SJSA1 (cell line): Measurements from ENCODE around the gene MT1A. TPM values are rescaled to one million over a fixed set of nuclear protein-coding genes. Genes with fewer than 3 reads are reported as not detected.

Experiments
- DNase-seq, 2 experiments: peaks; one replicate each; pipeline ENCODE4 v3.0.0-alpha.2; 2015 to 2020; ENCODE audit warnings: low spot score in 2 of 2, low read depth in 1 of 2
- H3K27ac ChIP-seq: fragments of 250-450 bp; sonication (Bioruptor Pico); 2 replicates; pipeline ENCODE4 v1.5.1; 2020; ENCODE audit warnings: mild to moderate bottlenecking, moderate library complexity
- H3K27me3 ChIP-seq: fragments of 250-450 bp; sonication (Bioruptor Pico); replicated peaks from 2 replicates; pipeline ENCODE4 v1.5.1; 2020; ENCODE audit warnings: mild to moderate bottlenecking, moderate library complexity
- H3K36me3 ChIP-seq: fragments of 250-450 bp; sonication (Bioruptor Pico); 2 replicates; pipeline ENCODE4 v1.5.1; 2020; ENCODE audit warnings: mild to moderate bottlenecking
- H3K4me1 ChIP-seq: fragments of 250-450 bp; sonication (Bioruptor Pico); replicated peaks from 2 replicates; pipeline ENCODE4 v1.6.1; 2021; ENCODE audit warnings: mild to moderate bottlenecking
- H3K4me3 ChIP-seq: fragments of 250-450 bp; sonication (Bioruptor Pico); 2 replicates; pipeline ENCODE4 v1.5.1; 2020; ENCODE audit warnings: mild to moderate bottlenecking
- H3K9me3 ChIP-seq: fragments of 250-450 bp; sonication (Bioruptor Pico); replicated peaks from 2 replicates; pipeline ENCODE4 v1.5.1; 2020; ENCODE audit warnings: mild to moderate bottlenecking
- total RNA-seq: library from RNA; depleted of rRNA; stranded (reverse); fragments of >200 nt; shearing (Covaris generic); gene quantifications from 2 replicates; pipeline ENCODE4 v1.2.3, GENCODE V29; 2014

MT1A gene
- total RNA-seq, 1 experiment from 2014 or later, result not detected

GRCh38 chr16:56629531-56629930, 8.9 kb upstream of the MT1A start:
- peaks cover 27% of the 10 kb centered on the region for H3K4me1 ChIP-seq
- DNase-seq, result no peak
- no peaks in the 10 kb centered on the region; the same call in 1 of the 2 replicates for H3K27me3 ChIP-seq
- no peak overlapping the region for H3K4me3 ChIP-seq
- no peaks in the 10 kb centered on the region; the same call in 1 of the 2 replicates for H3K36me3 ChIP-seq
- no peak overlapping the region for H3K27ac ChIP-seq
- no peaks in the 10 kb centered on the region for H3K9me3 ChIP-seq

GRCh38 chr16:56630134-56630533, 8.3 kb upstream of the MT1A start:
- H3K36me3 ChIP-seq, result no peaks in the 10 kb centered on the region; the same call in 1 of the 2 replicates
- peaks cover 25% of the 10 kb centered on the region for H3K4me1 ChIP-seq
- no peak overlapping the region for H3K27ac ChIP-seq
- H3K9me3 ChIP-seq, result no peaks in the 10 kb centered on the region
- DNase-seq, result no peak
- no peaks in the 10 kb centered on the region; the same call in 1 of the 2 replicates for H3K27me3 ChIP-seq
- H3K4me3 ChIP-seq, result no peak overlapping the region

- no peak overlapping the region for H3K4me3 ChIP-seq
- no peaks in the 10 kb centered on the region for H3K9me3 ChIP-seq
- H3K27ac ChIP-seq, result no peak overlapping the region
- no peak for DNase-seq
- H3K36me3 ChIP-seq, result no peaks in the 10 kb centered on the region; the same call in 1 of the 2 replicates
- H3K27me3 ChIP-seq, result no peaks in the 10 kb centered on the region; the same call in 1 of the 2 replicates
- peaks cover 21% of the 10 kb centered on the region for H3K4me1 ChIP-seq
Measured at GRCh38 chr16:56631197-56631596, 7.3 kb upstream of the MT1A start.

GRCh38 chr16:56631832-56632155, 6.7 kb upstream of the MT1A start:
- Histone ChIP-seq H3K4me3 (peak overlapping the region; percentile 38), H3K27ac (no peak overlapping the region), H3K9me3 (no peaks in the 10 kb centered on the region), H3K4me1 (peaks cover 16% of the 10 kb centered on the region), H3K27me3 (no peaks in the 10 kb centered on the region; the same call in 1 of the 2 replicates), H3K36me3 (no peaks in the 10 kb centered on the region; the same call in 1 of the 2 replicates)
- DNase-seq, result no peak

DNA sequence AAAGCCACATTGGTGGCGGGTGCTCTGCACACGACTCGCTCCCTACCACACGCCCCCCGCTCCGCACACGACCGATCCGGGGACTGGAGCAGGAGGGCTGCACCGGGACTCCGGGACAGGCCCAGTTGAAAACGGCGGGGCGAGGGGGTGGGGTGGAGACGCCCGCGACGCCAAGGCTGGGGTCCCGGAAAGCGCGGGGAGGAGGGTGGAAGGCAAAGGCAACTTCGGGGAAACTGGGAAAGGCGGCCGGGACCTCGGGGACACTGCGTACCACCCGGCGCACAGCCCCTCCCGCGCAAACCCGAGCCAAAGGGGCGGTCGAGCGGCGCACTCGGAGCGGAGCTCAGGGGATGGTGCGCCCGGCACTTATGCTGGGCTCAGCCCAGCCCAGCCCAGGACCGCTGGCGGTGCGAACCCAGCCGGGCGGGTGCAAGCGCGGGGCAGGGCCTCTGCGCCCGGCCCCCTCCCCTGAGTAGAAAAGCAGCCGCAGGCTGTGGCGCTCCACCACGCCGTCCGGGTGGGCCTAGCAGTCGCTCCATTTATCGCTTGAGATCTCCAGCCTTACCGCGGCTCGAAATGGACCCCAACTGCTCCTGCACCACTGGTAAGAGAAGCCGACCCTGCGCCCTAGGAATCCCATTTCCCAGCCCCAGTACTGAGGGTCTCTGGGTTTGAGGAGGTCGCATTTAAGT, 6.2 kb upstream of the MT1A start, which contains the start of gene MT1M:
TSS of gene MT1M (plus strand) at position 504 of the 692 bp plus-strand sequence. CDS start at position 577, 73 bp downstream.
- peak within 1 kb of the TSS; percentile 38 for H3K4me3 ChIP-seq
- H3K9me3 ChIP-seq, result no peaks in the 10 kb centered on the region
- H3K27me3 ChIP-seq, result peaks cover 2% of the 10 kb centered on the region; the same call in 1 of the 2 replicates
- no peaks in the 10 kb centered on the region for H3K36me3 ChIP-seq
- no peak for DNase-seq
- peaks cover 10% of the 10 kb centered on the region for H3K4me1 ChIP-seq
- H3K27ac ChIP-seq, result no peak within 1 kb of the TSS

DNA sequence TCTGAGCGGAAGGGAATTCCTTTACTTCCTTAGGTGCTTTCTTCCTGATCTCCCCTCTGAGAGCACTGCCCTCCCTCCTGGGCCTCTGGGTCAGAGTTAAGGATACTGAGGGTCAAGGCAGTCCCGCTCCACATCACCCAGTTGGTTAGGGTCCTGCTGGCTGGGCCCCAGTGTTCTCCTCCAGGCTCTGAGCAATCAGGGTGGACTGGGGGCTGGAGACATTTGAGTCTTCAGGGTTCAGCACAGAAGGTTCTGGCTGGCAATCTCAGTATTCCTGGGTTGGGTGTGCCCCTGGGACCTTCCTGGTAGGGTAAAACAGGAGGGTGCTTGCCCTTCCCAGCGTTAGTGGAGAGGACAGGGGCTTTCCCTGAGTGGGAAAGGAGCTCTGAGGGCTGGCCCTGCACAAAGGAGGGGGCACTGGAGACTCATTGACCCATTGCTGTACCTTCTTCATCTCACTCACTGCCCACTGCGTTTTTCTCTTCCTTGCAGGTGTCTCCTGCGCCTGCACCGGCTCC, 5.6 kb upstream of the MT1A start:
- Histone ChIP-seq H3K27me3 (peaks cover 6% of the 10 kb centered on the region; the same call in 1 of the 2 replicates), H3K4me1 (peaks cover 7% of the 10 kb centered on the region), H3K36me3 (no peaks in the 10 kb centered on the region), H3K4me3 (peak overlapping the region; percentile 38; the same call in 1 of the 2 replicates), H3K9me3 (no peaks in the 10 kb centered on the region), H3K27ac (no peak overlapping the region)
- no peak for DNase-seq

DNA sequence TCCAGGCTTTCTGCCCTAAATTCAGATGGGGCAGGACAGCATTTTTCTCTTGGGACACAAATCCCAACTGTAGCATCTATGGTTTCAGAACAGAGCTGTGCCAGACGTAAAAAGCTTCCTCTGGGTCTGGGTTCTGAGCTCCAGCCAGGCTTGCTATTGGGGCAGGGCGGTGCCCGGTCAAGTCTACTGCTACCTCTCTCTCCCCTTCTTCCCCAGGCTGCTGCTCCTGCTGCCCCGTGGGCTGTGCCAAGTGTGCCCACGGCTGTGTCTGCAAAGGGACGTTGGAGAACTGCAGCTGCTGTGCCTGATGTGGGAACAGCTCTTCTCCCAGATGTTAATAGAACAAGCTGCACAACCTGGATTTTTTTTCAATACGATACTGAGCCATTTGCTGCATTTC, 4.9 kb upstream of the MT1A start:
- Histone ChIP-seq H3K36me3 (no peaks in the 10 kb centered on the region), H3K27ac (no peak overlapping the region), H3K4me3 (no peak overlapping the region), H3K4me1 (peaks cover 7% of the 10 kb centered on the region), H3K27me3 (peaks cover 13% of the 10 kb centered on the region), H3K9me3 (no peaks in the 10 kb centered on the region)
- no peak for DNase-seq

DNA sequence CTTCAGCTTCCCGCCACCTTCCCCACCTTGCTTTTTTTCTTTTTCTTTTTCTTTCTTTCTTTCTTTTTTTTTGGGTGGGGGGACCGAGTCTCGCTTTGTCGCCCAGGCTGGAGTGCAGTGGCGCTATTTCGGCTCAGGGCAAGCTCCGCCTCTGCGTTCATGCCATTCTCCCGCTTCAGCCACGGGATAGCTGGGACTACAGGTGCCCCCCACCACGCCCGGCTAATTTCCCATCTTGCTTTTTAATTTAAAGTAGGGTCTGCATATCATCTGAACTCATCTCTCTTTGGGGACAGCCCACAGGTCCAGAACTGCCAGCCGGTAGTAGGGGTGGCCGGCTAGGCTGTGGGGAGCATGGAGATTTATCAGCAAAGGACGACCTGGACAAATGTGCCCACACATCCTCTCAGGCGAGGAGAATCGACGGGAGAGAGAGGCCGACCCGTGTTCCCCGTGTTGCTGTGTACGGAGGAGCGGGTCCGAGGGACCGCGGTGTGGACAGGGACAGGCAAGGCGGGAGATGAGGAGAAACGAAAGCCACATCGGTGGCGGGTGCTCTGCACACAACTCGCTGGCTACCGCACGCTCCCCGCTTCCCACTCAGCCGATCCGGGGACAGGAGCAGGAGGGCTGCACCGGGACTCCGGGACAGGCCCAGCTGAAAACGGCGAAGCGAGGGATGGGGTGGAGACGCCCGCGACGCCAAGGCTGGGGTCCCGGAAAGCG, 3.6 kb upstream of the MT1A start:
- Histone ChIP-seq H3K9me3 (no peaks in the 10 kb centered on the region), H3K27me3 (peaks cover 26% of the 10 kb centered on the region), H3K4me1 (peaks cover 7% of the 10 kb centered on the region), H3K36me3 (no peaks in the 10 kb centered on the region), H3K4me3 (no peak overlapping the region), H3K27ac (no peak overlapping the region)
- no peak for DNase-seq

- Histone ChIP-seq H3K27me3 (peaks cover 29% of the 10 kb centered on the region), H3K9me3 (no peaks in the 10 kb centered on the region), H3K4me3 (no peak overlapping the region), H3K27ac (no peak overlapping the region), H3K36me3 (no peaks in the 10 kb centered on the region), H3K4me1 (peaks cover 7% of the 10 kb centered on the region)
- no peak for DNase-seq
Measured at GRCh38 chr16:56635441-56635967, 3.0 kb upstream of the MT1A start.

DNA sequence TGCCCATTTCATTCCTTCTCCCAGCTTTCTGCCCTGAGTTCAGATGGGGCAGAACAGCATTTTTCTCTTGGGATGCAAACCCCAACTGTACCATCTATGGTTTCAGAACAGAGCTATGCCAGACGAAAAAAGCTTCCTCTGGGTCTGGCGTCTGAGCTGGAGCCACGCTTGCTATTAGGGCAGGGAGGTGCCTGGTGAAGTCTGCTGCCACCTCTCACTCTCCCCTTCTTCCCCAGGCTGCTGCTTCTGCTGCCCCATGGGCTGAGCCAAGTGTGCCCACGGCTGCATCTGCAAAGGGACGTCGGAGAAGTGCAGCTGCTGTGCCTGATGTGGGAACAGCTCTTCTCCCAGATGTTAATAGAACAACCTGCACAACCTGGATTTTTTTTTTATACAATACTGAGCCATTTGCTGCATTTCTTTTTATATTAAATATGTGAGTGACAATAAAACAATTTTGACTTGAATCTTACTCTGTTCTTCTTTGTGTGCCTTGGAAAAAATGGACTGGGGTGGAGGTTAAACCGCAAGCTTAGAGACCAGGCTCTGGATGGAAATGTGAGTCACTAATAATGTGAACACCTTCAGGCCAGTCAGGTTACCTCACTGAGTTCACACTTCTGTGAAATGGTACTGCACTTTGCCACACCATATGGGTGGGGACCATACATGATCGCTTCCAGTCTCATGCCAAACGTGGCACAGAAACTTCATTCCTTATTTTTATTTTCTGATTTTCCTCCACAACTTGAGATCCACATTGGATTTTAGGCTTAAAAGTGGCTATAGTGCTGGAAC, 1.7 kb upstream of the MT1A start:
- Histone ChIP-seq H3K9me3 (no peaks in the 10 kb centered on the region), H3K4me1 (peaks cover 7% of the 10 kb centered on the region), H3K27me3 (peaks cover 29% of the 10 kb centered on the region), H3K36me3 (no peaks in the 10 kb centered on the region), H3K27ac (no peak overlapping the region), H3K4me3 (no peak overlapping the region)
- DNase-seq, result no peak

GRCh38 chr16:56639045-56639444, 579 bp downstream of the MT1A start:
- peaks cover 51% of the 10 kb centered on the region for H3K27me3 ChIP-seq

DNA sequence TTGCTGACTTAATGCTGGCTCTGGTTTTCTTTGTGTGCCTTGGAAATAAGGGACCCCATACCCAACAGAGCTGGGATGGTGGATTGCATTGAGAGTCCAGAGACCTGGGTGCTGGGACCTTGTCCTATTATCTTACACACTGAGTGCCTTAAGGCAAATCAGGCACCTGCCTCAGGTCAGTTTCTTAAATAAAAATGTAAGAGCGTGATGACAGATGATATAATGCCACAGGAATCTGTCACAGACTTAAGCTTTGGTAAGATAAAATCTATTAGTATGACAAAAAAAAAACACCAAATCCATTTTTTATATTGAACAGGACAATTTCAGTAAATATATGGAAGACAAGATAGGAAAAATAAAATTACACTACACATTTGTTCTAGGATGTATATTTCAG, 1.6 kb downstream of the MT1A start:
- H3K4me1 ChIP-seq, result no peaks in the 10 kb centered on the region
- no peaks in the 10 kb centered on the region for H3K9me3 ChIP-seq
- H3K27me3 ChIP-seq, result peaks cover 59% of the 10 kb centered on the region

More at GRCh38 chr16:56639045-56639444, 579 bp downstream of the MT1A start:
- H3K9me3 ChIP-seq, result no peaks in the 10 kb centered on the region
- no peak overlapping the region for H3K27ac ChIP-seq
- H3K4me3 ChIP-seq, result no peak overlapping the region
- no peaks in the 10 kb centered on the region for H3K4me1 ChIP-seq
- no peaks in the 10 kb centered on the region for H3K36me3 ChIP-seq
- no peak for DNase-seq

GRCh38 chr16:56641166-56641565, 2.7 kb downstream of the MT1A start:
- Histone ChIP-seq H3K9me3 (no peaks in the 10 kb centered on the region), H3K27ac (no peak overlapping the region), H3K27me3 (peaks cover 67% of the 10 kb centered on the region), H3K4me1 (no peaks in the 10 kb centered on the region), H3K4me3 (no peak overlapping the region), H3K36me3 (no peaks in the 10 kb centered on the region)
- no peak for DNase-seq

More for the DNA sequence above, 1.6 kb downstream of the MT1A start:
- Histone ChIP-seq H3K4me3 (no peak overlapping the region), H3K36me3 (no peaks in the 10 kb centered on the region), H3K27ac (no peak overlapping the region)
- no peak for DNase-seq
